ENCODE measurements around the gene FOLH1. TPM values are rescaled to one million over a fixed set of nuclear protein-coding genes. Genes with fewer than 3 reads are reported as not detected.
"Not testable (repeated sequence)": the region's sequence is repeated elsewhere in the genome, so short reads cannot be mapped to it uniquely, and the experiment has no call there.

FOLH1 gene
- total RNA-seq, 1 donor = not detected

- no peak for TF ChIP-seq CTCF (IDR thresholded peaks at IDR 0.05; ENCODE audit: insufficient read depth, low read depth, low read length)
- DNase-seq (ENCODE audit: low read depth) = no peak
- no peak overlapping the region for H3K4me3 ChIP-seq (ENCODE audit: low read depth, low read length)
Observed at GRCh38 chr11:49151211-49151610, 57.2 kb downstream of the FOLH1 start.

- H3K4me3 ChIP-seq (ENCODE audit: low read depth, low read length); DNase-seq (ENCODE audit: low read depth): not testable (repeated sequence)
Observed at GRCh38 chr11:49102356-49102755, 106.0 kb downstream of the FOLH1 start.

Other genes starting within 250 kb of the FOLH1 start
- not detected in 2 replicates for gene TRIM51G, start 224.7 kb downstream of the FOLH1 start, total RNA-seq
- not detected in 2 replicates for gene TRIM49B, start 179.8 kb downstream of the FOLH1 start, total RNA-seq
- not detected in 2 replicates for gene TRIM64C, start 149.5 kb downstream of the FOLH1 start, total RNA-seq